NT2/D1 (cell line): ENCODE results near the gene LRSAM1.

Experiments used
- YY1 ChIP-seq: IDR thresholded peaks from 2 replicates; pipeline ENCODE4 v1.6.1; 2011; ENCODE audit not compliant: insufficient read length, insufficient read depth
- ZNF274 ChIP-seq: IDR thresholded peaks from 2 replicates; pipeline ENCODE4 v1.6.1; 2011; ENCODE audit warnings: mild to moderate bottlenecking, low read depth, low read length

GRCh38 chr9:127503947-127504886, 52.9 kb downstream of the LRSAM1 start:
- TF ChIP-seq YY1, result no peak
- no peak for TF ChIP-seq ZNF274
